ENCODE data around the gene CNTNAP5.

The CNTNAP5 gene

DNA sequence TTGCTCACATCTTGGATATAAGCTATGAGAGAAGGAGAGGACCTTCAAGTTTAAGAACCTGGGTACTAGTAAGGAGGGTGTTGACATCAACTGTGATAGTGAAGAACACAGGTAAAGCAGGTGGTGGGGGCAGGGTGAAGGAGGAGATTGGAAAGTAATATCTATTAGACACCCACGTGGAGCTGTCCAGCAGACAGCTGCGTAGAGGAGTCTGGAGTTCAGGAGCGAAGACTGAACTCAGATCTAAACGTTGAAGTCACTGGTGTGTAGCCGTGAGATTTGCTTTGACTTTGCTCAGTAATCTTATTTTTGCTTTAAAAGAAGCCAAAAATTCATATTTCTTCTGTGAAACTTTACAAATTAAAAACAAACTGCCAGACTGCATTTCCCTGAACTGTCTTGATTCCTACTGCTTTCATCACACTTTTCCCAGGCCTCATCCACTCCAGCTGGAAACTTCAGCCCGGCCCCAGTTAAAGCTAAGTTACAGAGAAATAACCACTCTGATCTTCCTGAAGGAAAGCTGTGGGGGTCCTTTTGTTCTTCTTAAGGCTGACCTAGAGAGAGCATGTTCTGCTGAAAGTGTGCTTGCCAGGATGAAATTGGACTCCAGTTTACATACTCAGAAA, 533.3 kb downstream of the CNTNAP5 start:
- DNase-seq (ENCODE audit: low spot score) = no peak

DNA sequence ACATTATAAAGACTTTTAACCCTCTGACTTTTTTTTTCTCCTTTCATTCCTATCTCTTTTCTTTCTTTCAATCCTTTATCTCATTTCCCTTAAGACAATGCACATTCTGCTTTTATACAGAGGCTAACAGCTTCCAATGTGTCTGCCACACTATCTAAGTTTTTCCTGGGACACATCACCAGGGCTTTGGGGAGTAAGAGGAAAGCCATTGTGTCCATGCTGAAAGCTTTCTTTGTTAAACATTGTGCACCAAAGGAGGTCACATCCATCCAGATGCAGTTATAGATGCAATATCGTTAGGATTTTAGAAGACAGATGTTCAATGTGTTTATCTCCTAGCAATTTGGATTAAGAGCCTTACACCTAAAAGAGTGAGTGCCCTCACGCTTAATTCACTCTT, 534.1 kb downstream of the CNTNAP5 start:
- DNase-seq (ENCODE audit: low spot score) = no peak

DNA sequence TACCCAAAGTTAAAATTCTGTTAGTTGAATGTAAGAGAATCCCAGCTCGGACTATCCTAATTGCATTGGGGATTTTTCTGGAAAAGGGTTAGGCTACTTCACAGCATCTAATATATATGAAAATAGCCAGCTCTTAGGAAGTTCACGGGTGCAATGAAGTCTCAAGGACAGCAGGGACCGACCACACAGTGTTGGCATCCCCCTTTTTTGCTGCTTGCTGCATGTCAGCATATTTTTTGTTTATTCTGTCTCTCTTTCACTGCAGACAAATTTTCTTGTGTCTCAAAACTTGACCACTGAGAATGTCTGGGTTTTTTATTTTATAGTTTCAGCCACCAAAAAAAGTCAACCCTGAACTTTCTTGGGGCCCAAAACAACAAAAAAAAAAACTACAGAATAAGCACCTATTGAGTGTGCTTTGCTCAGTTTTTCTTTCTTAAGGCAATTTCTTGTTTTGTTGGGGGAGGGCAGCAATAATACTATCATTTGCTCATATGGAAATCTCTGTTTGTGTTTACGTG, 535.6 kb downstream of the CNTNAP5 start:
- no peak for DNase-seq (ENCODE audit: low spot score)

DNA sequence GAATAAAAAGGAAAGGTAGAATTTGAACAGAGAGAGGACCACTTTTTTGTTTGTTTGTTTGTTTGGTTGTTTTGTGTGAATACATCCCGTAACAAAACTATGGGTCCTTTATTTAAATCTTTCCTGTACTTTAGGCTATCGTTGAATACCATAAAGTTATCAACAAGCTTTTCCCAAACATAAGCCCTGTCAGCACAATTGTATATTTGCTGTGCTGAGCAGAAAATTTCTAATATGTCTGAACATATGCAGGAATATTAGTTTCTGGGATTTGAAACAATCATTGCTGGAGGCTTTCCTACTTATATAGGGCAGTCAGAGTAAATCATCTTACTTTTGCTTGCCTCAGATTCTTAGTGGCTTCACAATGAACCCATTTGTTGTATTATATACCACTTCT, 536.4 kb downstream of the CNTNAP5 start:
- DNase-seq (ENCODE audit: low spot score) = no peak

DNA sequence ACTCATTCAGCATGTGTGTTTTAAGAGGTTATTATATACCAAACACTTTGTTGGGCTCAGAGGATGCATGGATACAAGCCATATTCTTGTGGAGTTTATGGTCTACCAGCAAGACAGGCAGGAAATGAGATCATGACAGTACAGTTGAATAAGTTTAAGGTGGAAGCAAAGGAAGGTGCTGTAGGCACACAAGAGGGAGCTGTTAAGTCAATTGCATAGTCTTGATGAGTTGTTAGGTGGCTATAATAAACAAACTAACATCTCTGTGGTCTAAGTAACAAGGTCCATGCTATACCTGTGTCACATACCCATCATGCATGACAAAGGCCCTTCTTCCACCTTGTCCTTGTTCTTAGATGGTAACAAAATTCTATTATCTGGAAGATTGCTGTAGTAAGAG, 538.3 kb downstream of the CNTNAP5 start:
- no peak for DNase-seq (ENCODE audit: low spot score)

DNA sequence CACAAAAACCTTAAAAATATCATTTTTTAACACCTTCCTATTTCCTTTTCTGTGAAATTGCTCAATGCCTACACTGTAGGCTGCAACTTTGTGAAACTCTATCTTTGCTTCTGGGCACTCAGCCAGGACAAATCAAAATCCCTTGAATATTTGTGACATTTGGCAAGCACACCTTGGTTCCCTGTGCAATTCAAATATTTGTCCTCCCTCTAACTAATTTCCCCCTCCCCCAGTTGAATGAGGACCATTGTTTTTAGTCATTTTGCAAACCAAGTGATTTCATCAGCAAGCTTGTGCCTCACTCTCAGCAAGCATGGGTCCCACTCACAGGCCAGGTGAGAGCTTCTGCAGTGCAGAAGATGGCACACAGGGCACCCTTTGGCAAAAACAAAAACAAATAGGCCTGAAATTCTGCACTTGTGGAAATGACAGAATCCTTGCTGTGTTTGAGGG, 541.5 kb downstream of the CNTNAP5 start:
- no peak for DNase-seq (ENCODE audit: low spot score)

DNA sequence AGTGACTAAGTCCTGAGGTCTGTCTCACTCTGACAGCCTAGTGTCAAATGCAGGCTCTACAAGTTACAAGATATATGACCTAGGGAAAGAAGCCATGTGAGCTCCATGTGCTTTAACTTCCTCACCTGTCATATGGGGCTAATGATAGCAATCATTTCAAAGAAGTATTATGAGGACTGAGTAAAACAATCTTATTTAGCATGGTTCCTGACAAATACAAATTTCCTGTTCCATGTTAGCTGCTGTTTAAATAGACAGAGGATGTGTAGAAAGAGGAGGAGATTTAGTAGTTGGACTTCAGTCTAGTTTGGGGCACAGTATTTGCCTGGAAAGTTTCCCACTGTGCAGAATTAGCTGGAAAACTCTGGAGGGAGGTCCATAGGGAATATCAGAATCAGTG, 545.8 kb downstream of the CNTNAP5 start:
- no peak for DNase-seq (ENCODE audit: low spot score)

DNA sequence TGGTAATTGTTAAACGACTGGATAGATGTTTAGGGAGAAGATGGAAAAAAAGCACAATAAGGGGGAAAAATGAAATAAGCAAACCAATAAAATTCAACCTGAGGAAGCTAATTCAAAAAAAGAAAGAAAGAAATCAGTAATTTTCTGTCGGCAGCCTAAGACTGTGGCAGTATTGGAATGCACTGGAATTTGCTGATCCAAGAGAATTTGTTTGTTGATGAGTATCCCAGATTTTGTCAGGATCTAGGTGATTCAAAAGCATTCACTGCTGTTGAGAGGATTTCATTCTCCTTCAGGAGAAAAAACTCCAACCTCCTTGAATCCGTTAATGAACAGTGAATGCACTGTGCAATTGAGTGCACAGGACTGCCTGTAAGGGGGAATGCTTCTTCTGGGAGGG, 546.7 kb downstream of the CNTNAP5 start:
- DNase-seq (ENCODE audit: low spot score) = no peak

DNA sequence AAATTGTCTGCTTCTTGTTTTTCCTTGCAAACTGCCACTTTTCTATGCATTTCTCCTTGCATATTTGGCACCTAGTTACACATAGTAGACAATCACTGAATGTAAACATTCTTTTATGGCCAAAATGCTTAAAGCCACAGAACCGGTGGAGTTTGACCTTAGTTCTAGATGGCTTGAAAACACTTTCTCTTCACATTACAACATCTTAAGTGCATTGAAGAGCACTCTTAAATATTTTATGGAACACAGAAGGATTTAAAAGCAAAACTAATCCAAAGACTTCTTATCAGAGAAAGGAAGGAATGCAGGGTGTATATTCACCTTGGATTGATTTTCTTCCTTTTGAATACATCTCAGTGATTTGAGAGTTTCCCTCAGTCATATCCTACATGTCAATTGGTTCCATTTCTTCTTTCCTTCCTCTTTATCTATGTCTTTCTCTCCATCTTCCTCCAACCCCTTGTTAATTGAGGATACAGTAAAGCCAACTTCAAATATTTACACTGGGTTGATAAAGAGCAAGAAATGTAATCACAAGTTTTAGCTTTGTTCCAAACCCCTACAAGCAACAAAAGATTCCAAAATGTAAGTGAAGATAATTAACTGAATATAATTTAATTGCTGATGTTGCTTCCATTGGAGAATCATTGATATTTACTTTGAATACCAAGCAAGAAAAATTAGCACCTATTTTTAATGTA, 548.0 kb downstream of the CNTNAP5 start:
- no peak for DNase-seq (ENCODE audit: low spot score)

DNA sequence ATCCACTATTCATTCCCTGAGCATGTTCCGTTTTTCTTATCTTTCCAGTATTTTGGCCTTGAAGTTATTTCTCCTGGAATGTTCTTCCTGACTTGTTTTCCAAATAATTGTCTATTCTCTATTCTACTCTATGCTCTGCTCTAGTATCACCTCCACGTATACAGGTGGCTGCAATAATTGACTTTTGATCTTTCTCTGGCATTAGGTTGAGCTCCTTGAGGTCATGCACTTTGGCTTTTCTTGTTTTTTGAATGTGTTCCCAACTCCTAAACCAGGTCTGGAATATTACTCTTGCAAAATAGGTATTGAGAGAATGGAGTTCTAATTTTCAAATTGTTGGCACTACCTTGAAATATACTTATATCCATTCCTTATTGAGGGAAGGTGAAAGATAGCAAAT, 550.4 kb downstream of the CNTNAP5 start:
- DNase-seq (ENCODE audit: low spot score) = no peak

DNA sequence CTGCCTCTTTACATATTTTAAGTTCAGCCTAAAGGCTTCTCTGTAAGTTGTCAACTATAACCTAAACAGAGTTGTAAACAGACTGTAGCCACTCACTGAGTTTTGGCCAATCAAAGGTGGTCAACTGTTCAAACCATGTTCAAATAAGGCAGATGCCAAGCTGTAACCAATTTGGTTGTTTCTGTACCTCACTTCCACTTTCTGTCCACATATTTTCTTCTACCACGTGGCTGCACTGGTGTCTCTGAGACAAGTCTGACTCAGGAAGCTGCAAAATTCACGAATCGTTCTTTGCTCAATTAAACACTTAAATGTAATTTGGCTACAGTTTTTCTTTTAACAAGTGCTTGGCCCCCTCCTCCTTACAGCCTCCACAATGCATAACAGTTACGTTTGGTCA, 555.2 kb downstream of the CNTNAP5 start:
- no peak for DNase-seq (ENCODE audit: low spot score)

DNA sequence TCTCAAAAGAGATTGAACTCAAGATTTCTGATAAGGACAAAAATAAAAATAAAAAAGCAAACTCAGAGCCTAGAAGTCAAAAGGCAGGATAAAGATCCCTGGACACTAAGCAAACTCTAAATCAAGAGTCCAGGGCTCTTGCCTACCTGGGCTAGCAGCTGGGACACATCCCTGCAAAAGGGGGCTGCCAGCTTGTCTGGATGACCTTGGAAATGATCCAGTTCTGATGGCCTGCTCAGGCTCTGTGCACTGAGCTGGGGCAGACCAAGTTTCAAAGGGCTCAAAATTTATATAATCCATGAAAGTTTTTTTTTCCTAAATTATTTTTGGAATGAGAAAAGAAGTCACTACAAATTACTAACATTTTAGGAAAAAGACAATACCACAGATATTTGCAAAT, 557.3 kb downstream of the CNTNAP5 start:
- no peak for DNase-seq (ENCODE audit: low spot score)

DNA sequence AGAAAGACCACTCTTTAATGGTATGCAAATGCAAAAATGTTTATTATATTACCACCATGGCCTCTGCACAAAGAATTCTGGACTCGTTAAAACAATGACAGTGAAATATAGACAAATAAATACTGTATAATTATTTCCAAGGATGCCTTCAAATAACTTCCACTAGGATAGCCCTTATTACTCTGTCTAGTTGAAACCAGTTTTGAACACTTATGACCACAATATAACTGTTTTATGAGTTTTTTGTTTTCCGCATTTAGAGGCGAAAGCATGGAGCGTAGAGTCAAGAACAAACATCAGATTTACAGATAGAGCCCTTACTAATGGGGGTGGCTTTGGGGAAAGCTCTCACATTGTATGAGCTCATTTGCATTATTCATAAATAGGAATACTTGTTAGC, 559.5 kb downstream of the CNTNAP5 start:
- DNase-seq (ENCODE audit: low spot score) = no peak

DNA sequence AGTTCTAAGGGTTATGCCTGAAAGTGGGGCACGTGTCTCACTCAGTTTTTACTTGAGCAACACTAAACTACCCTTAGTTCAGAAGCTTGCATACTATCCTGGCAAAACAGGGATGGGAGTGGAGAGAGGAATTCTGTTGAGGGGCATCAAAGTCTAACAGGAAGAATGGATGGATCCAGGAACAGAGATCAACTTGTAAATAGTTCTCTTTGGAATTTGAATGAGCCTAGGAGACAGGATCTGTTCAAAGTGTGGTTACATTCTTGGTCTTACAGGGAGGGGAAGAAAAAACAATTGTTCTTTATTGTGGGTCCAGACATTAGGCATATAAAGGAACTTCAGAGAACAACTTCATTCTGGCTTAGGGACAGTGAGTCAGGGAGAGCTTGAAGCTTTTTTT, 560.2 kb downstream of the CNTNAP5 start:
- DNase-seq (ENCODE audit: low spot score) = no peak

DNA sequence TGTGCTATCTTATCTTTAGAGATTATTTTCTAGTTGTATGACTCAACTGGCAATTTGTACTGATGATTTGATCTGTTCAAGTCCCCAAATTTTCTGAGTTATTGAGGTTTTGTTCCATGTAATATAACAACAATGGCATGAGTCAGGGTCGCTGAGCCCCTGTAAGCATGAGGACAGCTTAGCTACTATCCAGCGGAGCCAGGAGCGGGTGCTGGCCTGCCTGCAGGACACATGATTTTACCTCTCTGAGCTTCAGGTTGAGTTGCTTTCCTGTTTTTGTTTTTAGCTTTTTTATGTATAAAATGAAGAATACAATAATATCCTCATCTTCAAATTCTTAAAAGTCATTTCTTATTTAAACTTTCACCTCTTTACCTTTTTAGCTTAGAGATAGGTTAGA, 561.1 kb downstream of the CNTNAP5 start:
- DNase-seq (ENCODE audit: low spot score) = no peak

DNA sequence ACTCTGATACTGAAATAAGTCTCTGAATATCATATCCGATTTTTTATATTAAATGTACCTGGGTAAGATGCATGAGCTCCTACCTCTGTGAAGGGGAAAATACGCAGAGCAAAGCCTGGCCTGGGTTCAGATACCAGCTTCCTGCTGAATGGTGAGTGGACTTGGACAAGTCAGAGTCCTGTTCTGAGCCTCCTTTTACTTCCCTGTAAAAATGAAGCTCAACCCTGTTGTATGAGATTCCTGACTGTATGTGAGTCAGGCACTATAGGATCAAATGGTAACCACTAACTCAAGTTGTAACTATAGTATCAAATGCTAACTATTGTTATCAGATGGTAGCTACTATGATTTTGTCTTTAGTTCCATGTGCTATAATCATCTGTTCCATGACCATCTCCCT, 561.7 kb downstream of the CNTNAP5 start:
- no peak for DNase-seq (ENCODE audit: low spot score)

DNA sequence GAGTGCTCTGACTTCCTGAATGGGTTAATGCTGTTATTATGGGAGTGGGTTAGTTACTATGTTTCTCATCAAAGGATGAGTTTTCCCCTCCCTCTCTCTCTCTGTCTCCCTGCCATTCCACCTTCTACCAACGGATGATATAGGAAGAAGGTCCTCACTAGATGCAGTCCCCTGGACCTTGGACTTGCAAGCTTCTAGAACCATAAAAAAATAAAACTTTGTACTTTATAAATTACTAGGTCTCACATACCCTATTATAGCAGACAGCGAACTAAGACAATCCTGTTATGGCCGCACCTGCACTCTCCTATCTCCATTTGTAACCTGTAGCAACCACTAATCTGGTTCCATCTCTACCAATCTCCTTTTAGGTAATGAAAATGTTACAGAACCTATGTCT, 564.9 kb downstream of the CNTNAP5 start:
- DNase-seq (ENCODE audit: low spot score) = no peak

DNA sequence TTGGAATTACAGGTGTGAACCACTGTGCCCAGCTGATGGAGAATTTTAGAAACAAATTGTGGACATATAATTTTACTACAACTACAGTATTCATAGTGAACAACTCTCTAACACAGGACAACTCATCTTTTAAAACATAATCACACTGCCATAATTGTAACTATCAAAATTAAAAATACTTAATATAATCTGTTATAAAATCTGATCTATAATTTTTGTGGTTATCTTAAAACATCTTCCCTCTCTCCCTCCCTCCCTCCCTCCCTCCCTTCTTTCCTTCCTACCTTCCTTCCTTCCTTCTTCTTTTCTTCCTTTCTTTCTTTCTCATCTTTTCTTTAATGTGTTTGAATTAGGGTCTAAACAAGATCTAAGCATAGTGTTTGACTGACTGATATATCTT, 577.7 kb downstream of the CNTNAP5 start:
- no peak for DNase-seq (ENCODE audit: low spot score)

DNA sequence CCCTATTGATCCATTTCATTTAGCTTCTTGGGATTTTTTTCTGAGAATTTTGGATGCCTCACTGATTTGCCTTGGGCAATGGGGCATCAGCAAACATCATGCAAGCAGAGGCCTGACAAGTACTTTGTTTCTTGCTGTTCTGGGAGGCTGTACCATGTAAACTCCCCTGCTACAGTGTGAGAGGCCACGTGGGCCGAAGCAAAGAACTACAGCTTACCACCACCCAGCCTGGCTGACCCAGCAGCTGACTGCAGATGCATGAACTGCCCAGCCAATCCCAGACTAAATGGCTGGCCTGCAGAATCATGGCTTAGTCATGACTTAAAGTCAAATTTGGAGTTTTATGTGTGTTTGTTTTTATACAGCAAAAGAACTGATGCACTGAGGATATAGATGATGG, 579.9 kb downstream of the CNTNAP5 start:
- DNase-seq (ENCODE audit: low spot score) = no peak

DNA sequence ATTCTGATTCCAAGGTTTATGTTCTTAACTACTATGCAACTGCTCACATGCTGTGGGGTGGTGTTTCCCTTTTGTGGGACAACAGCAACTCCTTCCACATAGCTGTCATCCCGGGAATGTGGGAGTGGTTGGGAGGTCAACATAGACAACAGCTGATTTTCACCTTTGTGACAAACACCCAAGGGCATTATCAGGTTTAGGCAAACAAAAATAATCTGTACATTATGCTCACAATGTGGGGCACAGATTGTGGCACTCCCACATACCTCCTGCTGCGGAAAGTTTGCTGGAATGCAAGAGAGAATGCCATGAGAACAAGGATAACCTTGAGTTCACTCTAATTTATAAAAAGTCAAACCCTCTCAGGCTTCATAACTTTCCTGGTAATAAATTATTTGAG, 582.6 kb downstream of the CNTNAP5 start:
- DNase-seq (ENCODE audit: low spot score) = no peak

DNA sequence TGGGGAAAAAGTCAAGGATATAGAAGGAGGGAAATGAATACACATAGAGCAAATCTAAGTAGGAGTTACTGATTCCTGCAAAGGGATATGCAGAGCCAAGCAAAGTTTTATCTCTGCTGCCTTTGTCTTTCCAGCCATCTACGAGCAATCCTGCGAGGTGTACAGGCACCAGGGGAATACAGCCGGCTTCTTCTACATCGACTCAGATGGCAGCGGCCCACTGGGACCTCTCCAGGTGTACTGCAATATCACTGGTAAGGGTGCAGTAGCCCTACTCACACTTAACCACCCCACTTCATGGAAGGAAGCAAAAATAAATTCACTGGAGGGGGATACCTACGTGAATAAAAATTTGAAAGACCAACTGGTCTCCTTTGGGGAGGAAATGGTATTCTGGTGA, 584.6 kb downstream of the CNTNAP5 start:
- DNase-seq (ENCODE audit: low spot score) = no peak

DNA sequence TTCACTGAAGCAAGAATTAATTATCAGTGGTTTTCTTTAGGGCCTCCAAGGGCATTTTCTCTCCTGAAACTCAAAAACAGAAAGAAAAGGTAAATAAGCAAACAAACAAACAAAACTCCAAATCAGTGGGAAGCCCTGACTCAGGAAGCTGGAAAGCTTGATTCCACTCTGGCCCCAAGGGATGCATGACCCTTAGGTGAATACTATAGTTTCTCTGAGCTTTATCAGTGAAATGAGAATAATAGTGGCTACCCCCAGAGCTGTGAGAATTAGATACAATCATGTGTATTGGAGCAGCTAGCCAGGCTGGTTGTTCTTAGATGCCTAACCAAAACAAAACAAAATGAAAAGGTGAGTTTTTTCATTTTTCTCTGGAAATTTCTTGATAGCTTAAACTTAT, 585.1 kb downstream of the CNTNAP5 start:
- DNase-seq (ENCODE audit: low spot score) = no peak

DNA sequence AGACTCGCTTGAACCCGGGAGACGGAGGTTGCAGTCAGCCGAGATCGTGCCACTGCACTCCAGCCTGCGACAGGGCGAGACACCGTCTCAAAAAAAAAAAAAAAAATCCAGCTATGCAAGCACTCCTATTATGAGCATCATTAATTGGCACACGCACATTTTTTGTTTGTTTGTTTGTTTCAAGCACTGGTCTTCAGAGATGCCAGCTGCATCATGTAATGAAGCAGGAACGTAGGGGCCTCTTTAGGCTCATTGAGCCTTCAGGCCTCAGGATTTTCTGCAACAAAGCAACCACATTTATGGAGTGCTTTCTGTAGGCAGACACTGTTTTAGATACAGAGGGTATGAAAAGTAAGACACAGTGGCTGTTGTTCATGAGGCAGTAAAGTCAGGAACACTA, 585.8 kb downstream of the CNTNAP5 start:
- DNase-seq (ENCODE audit: low spot score) = no peak

DNA sequence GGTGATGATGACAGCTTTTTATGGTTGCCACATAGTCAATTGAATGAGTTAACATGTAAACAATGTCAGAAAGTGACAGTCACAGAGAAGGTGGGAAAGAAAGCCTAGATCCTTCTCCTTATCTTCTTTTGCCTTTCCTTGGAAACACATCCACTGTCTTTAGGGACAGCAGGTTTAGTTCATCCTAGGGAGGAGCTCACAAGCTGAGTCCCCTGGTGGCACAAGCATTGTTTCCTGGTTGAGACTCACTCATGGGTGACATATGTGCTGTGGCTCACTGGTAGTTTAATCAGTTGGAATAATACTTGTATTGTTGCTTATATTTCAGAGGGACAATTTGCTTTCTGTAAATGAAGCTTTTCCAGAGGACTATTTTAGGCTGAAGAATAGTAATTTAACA, 598.5 kb downstream of the CNTNAP5 start:
- DNase-seq (ENCODE audit: low spot score) = no peak

Data from germinal center (tissue), 1 donor.